K562 (cell line): ENCODE measurements around the gene COL24A1. TPM values are rescaled to one million over a fixed set of nuclear protein-coding genes. Genes with fewer than 3 reads are reported as not detected.
"Not testable (repeated sequence)": the region's sequence is repeated elsewhere in the genome, so short reads cannot be mapped to it uniquely, and the experiment has no call there.

Experiments used
- ATAC-seq: fragments of 200-7000 bp; cut with Tn5 transposase; 3 replicates; pipeline ENCODE4 v1.9.1; 2020; ENCODE audit warnings: moderate library complexity
- BruUV-seq: library from RNA; stranded (reverse); fragments of 400-500 nt; replicated peaks from 2 replicates; lab custom pipeline; 2021; lab: Mats Ljungman, UMichigan
- CTCF ChIA-PET: fragments of 300-600 bp; formaldehyde crosslinking; extraction: SDS; loops from one replicate; lab custom pipeline; 2021; ENCODE audit warnings: low intra/inter-chr PET ratio; lab: Yijun Ruan, JAX
- POLR2A ChIA-PET: fragments of 300-600, 350-650 bp; sonication (Branson Sonifier 250); formaldehyde crosslinking; extraction: SDS; loops from one replicate; lab custom pipeline; 2021; ENCODE audit warnings: antibody characterized with exemption, inconsistent platforms; lab: Yijun Ruan, JAX
- DNase-seq, 4 experiments: peaks; one replicate each; pipeline versions ENCODE4 v3.0.0 to v3.0.0-alpha.2; 2011 to 2018; ENCODE audit warnings: low spot score in 3 of 4, mixed read lengths in 3 of 4; ENCODE audit errors: extremely low read depth in 1 of 4
- FAIRE-seq: peaks from 2 replicates; lab custom pipeline; 2011; peaks lifted over from hg19 to GRCh38; lab: Jason Lieb, UNC
- H2AFZ ChIP-seq: 2 replicates; pipeline ENCODE4 v1.6.0; 2011; ENCODE audit warnings: low read depth, low read length, control low read depth, inconsistent platforms
- H3K27ac ChIP-seq: fragments of 200-600 bp; 3 replicates; pipeline ENCODE4 v1.8.0; 2011; ENCODE audit warnings: low read depth, mild to moderate bottlenecking, control low read depth, inconsistent platforms, low read length, moderate library complexity, mixed read lengths; ENCODE audit errors: extremely low read depth
- H3K27me3 ChIP-seq, 2 experiments: fragments of 300-600 bp in 1 of 2; 2 replicates in 1 of 2; 3 replicates in 1 of 2; pipeline versions ENCODE4 v1.6.0 to v1.8.0; 2011; ENCODE audit warnings: inconsistent platforms in 2 of 2, low read length in 2 of 2, mild to moderate bottlenecking in 1 of 2, mixed read lengths in 1 of 2, moderate library complexity in 1 of 2; ENCODE audit not compliant: control insufficient read depth in 2 of 2, insufficient read depth in 2 of 2
- H3K36me3 ChIP-seq: fragments of 300-600 bp; 3 replicates; pipeline ENCODE4 v1.8.0; 2011; ENCODE audit warnings: mild to moderate bottlenecking, low read length, inconsistent platforms; ENCODE audit not compliant: control insufficient read depth, insufficient read depth
- H3K4me1 ChIP-seq, 2 experiments: fragments of 200-600 bp in 1 of 2; replicated peaks in 1 of 2; 2 replicates in 1 of 2; 3 replicates in 1 of 2; pipeline versions ENCODE4 v1.5.1 to v1.8.0; 2011; ENCODE audit warnings: inconsistent platforms in 2 of 2, low read length in 2 of 2, mild to moderate bottlenecking in 1 of 2, mixed read lengths in 1 of 2, moderate library complexity in 1 of 2; ENCODE audit not compliant: control insufficient read depth in 2 of 2, insufficient read depth in 2 of 2
- H3K4me2 ChIP-seq: 2 replicates; pipeline ENCODE4 v1.6.1; 2011; ENCODE audit warnings: low read length, control low read depth, inconsistent platforms, mixed read lengths; ENCODE audit not compliant: insufficient read depth
- H3K4me3 ChIP-seq: fragments of 200-600 bp; sonication (generic), shearing (Covaris generic); 2 replicates; pipeline ENCODE4 v1.5.1; 2016; ENCODE audit warnings: control low read depth, inconsistent platforms
- H3K79me2 ChIP-seq: fragments of 200-600 bp; 3 replicates; pipeline ENCODE4 v1.8.0; 2011; ENCODE audit warnings: low read length, inconsistent platforms; ENCODE audit not compliant: control insufficient read depth, insufficient read depth
- H3K9ac ChIP-seq, 2 experiments: 2 replicates each; pipeline versions ENCODE4 v1.6.0 to v1.6.1; 2011; ENCODE audit warnings: low read depth in 2 of 2, low read length in 2 of 2, control low read depth in 1 of 2, inconsistent platforms in 1 of 2, mild to moderate bottlenecking in 1 of 2, mixed read lengths in 1 of 2; ENCODE audit not compliant: insufficient read depth in 1 of 2
- H3K9me1 ChIP-seq: one replicate; pipeline ENCODE4 v1.6.0; 2011; ENCODE audit warnings: inconsistent platforms, mild to moderate bottlenecking, low read length, moderate library complexity; ENCODE audit not compliant: control insufficient read depth, insufficient read depth
- H3K9me3 ChIP-seq: replicated peaks from 2 replicates; pipeline ENCODE4 v1.5.1; 2011; ENCODE audit warnings: low read depth, low read length, inconsistent platforms; ENCODE audit not compliant: control insufficient read depth, insufficient read depth
- H4K20me1 ChIP-seq: replicated peaks from 2 replicates; pipeline ENCODE4 v1.6.1; 2011; ENCODE audit warnings: low read length, inconsistent platforms, mixed read lengths; ENCODE audit not compliant: control insufficient read depth, insufficient read depth
- CBX8 ChIP-seq: fragments of 200-600 bp; sonication (generic); IDR thresholded peaks from 2 replicates; pipeline ENCODE4 v1.6.1; 2012; ENCODE audit warnings: borderline replicate concordance, mixed run types, low read depth, mild to moderate bottlenecking, moderate library complexity, mixed read lengths, low read length, control low read depth, inconsistent platforms; ENCODE audit not compliant: poor library complexity, severe bottlenecking; ENCODE audit errors: extremely low read depth
- ELF1 ChIP-seq: fragments of 200-800 bp; sonication (Bioruptor generic); IDR thresholded peaks from 2 replicates; pipeline ENCODE4 v1.6.1; 2016; ENCODE audit warnings: missing genetic modification characterization, missing compliant biosample characterization
- ERF ChIP-seq: fragments of 450-650 bp; formaldehyde crosslinking; IDR thresholded peaks from 2 replicates; pipeline ENCODE4 v1.4.0; 2020; ENCODE audit warnings: mild to moderate bottlenecking, mixed read lengths
- ETV1 ChIP-seq: fragments of 450-650 bp; conservative IDR thresholded peaks from 2 replicates; pipeline ENCODE4 v1.6.1; 2016; ENCODE audit warnings: missing genetic modification characterization, control low read depth, low read depth, missing compliant biosample characterization
- HMG20A ChIP-seq: fragments of 450-650 bp; formaldehyde crosslinking; conservative IDR thresholded peaks from 2 replicates; pipeline ENCODE4 v1.4.0; 2020; ENCODE audit warnings: mild to moderate bottlenecking, mixed read lengths
- HMGN3 ChIP-seq: IDR thresholded peaks from 2 replicates; pipeline ENCODE4 v1.6.1; 2011; ENCODE audit warnings: borderline replicate concordance, low read depth, mild to moderate bottlenecking, mixed read lengths, low read length; ENCODE audit not compliant: insufficient read length; ENCODE audit errors: extremely low read depth
- KDM2B ChIP-seq: fragments of 250-450 bp; sonication (Bioruptor Pico); IDR thresholded peaks from 2 replicates; pipeline ENCODE4 v1.8.0; 2021; ENCODE audit warnings: mild to moderate bottlenecking, moderate library complexity
- MEIS2 ChIP-seq: fragments of 450-650 bp; IDR thresholded peaks from 2 replicates; pipeline ENCODE4 v1.6.1; 2014; ENCODE audit warnings: mild to moderate bottlenecking; ENCODE audit not compliant: partially characterized antibody
- MTA1 ChIP-seq: fragments of 450-650 bp; IDR thresholded peaks from 2 replicates; pipeline ENCODE4 v1.6.1; 2017; ENCODE audit warnings: borderline replicate concordance
- PCBP2 ChIP-seq: fragments of 200-400 bp; formaldehyde crosslinking; IDR thresholded peaks from 2 replicates; pipeline ENCODE4 v1.6.1; 2018; ENCODE audit warnings: low read length, low read depth, mild to moderate bottlenecking, moderate library complexity; ENCODE audit not compliant: poor library complexity, severe bottlenecking
- RBM14 ChIP-seq: fragments of 200-400 bp; formaldehyde crosslinking; IDR thresholded peaks from 2 replicates; pipeline ENCODE4 v1.6.1; 2018; ENCODE audit warnings: low read depth, mild to moderate bottlenecking, low read length, moderate library complexity, borderline replicate concordance; ENCODE audit not compliant: insufficient read depth
- TSHZ1 ChIP-seq: fragments of 250-450 bp; sonication (Bioruptor Pico); IDR thresholded peaks from 2 replicates; pipeline ENCODE4 v1.4.0; 2020; ENCODE audit warnings: mild to moderate bottlenecking, moderate library complexity
- U2AF1 ChIP-seq: fragments of 200-400 bp; formaldehyde crosslinking; optimal IDR thresholded peaks from 2 replicates; pipeline ENCODE3; 2017; ENCODE audit warnings: mild to moderate bottlenecking, low read depth, low read length, moderate library complexity
- ZBTB17 ChIP-seq: fragments of 450-650 bp; formaldehyde crosslinking; IDR thresholded peaks from 2 replicates; pipeline ENCODE4 v1.4.0; 2020; ENCODE audit warnings: mild to moderate bottlenecking
- WGBS: fragments of 100-300 bp; shearing (Covaris generic); methylation state at CpG from one replicate; pipeline ENCODE4 v1.1.6; 2016; ENCODE audit warnings: low coverage, mixed read lengths; ENCODE audit not compliant: insufficient coverage; ENCODE audit errors: missing lambda C conversion rate; 5-methylcytosine and 5-hydroxymethylcytosine counted together
- in situ Hi-C: fragments of 300-500 bp; cut with MboI; formaldehyde crosslinking; loops from 4 replicates; pipeline ENCODE4 v1.15.0; 2018; ENCODE audit warnings: inconsistent platforms, mixed read lengths
- intact Hi-C: fragments of 100-400 bp; cut with micrococcal nuclease; formaldehyde crosslinking; loops from 2 replicates; pipeline ENCODE4 v1.14.2; 2022
- polyA plus RNA-seq, 8 experiments: library from polyadenylated mRNA; depleted of rRNA in 4 of 8; stranded (reverse) in 5 of 8; unstranded in 3 of 8; fragments of >200 nt; fragmentation: Nextera tagmentation in 2 of 8; fragmentation: Illumina TruSeq in 1 of 8; extraction: Ambion mirVana in 2 of 8; extraction: Trizol in 1 of 8; gene quantifications; 2 replicates each; pipeline versions ENCODE4 v1.2.1 to v1.2.3, GENCODE V29; 2011 to 2014; ENCODE audit warnings: inconsistent platforms in 1 of 8, missing spikeins in 1 of 8
- total RNA-seq, 7 experiments: library from RNA; depleted of rRNA in 6 of 7; stranded (reverse); fragments of >200 nt in 6 of 7; fragmentation: Illumina TruSeq in 2 of 7; extraction: Trizol in 2 of 7; gene quantifications; 2 replicates each; pipeline versions ENCODE4 v1.2.1 to v1.2.3, GENCODE V29; 2011 to 2021; ENCODE audit warnings: low replicate concordance in 1 of 7

COL24A1 gene
- total and polyA plus RNA-seq, 9 of the 15 experiments (the other 6 are each of a cell fraction or from before 2014, with no cell fraction given) = 0.01 to 0.06 (median 0.03) TPM; not detected in 2

DNA sequence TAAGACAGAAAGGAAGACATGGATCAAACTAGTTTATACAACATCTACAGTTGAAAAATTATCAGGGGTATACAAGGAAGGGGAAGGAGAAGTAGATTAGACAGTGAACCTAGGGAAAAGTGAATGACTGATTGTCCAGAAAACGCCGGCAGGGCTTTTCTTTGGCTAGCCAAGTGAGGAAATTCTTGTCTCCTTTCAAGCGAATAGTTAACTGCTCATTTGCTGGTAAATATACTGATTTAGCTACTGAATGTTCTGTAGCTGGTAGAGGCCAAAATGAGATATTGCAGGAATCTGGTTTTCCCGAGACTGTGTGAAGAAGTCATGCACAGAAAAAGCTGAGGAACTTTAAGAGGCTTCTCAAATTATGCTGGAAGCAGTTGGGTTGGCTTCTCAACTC is 319.8 kb downstream of the COL24A1 start:
- TF ChIP-seq MEIS2 (no peak), ERF (CRISPR knock-in tag) (no peak), ETV1 (no peak), TSHZ1 (CRISPR knock-in tag) (no peak), RBM14 (no peak), U2AF1 (no peak), CBX8 (no peak), ZBTB17 (CRISPR knock-in tag) (no peak), HMG20A (no peak), HMGN3 (no peak), MTA1 (no peak), PCBP2 (no peak), ELF1 (tag) (no peak), KDM2B (CRISPR knock-in tag) (no peak)
- Histone ChIP-seq H3K4me1 (no peaks in the 10 kb centered on the region), H3K9me3 (no peaks in the 10 kb centered on the region), H3K27me3 (no peaks in the 10 kb centered on the region), H3K9ac (no peak overlapping the region), H3K4me3 (no peak overlapping the region), H3K9me1 (no peaks in the 10 kb centered on the region), H2AFZ (no peak overlapping the region), H3K36me3 (no peaks in the 10 kb centered on the region), H3K27ac (no peak overlapping the region), H3K79me2 (no peaks in the 10 kb centered on the region), H4K20me1 (no peaks in the 10 kb centered on the region), H3K4me2 (no peak overlapping the region)
- intact Hi-C loops = no loop called here
- FAIRE-seq (no peak), ATAC-seq (no peak), DNase-seq (no peak)
- CTCF ChIA-PET = interaction anchor here (0.7 kb wide), 1 partner anchor 51 kb away, joined by 3 read pairs; no protein-coding TSS in a partner anchor
- in situ Hi-C loops = no loop called here
- no TSS peak for BruUV-seq
- POLR2A ChIA-PET = no interaction called here
- 2% methylated on average over 4 of the region's 4 CpGs for WGBS

GRCh38 chr1:85833165-85833564 is 323.4 kb downstream of the COL24A1 start:
- H3K9me3 ChIP-seq, H3K4me1 ChIP-seq, DNase-seq, H3K4me2 ChIP-seq, ATAC-seq, POLR2A ChIA-PET, H3K9ac ChIP-seq, H3K9me1 ChIP-seq, H3K79me2 ChIP-seq, H2AFZ ChIP-seq, H3K36me3 ChIP-seq, H3K4me3 ChIP-seq, intact Hi-C loops, H4K20me1 ChIP-seq, H3K27me3 ChIP-seq, H3K27ac ChIP-seq, FAIRE-seq, in situ Hi-C loops, CTCF ChIA-PET, BruUV-seq: not testable (repeated sequence)
- 0% methylated on average over 1 of the region's 2 CpGs for WGBS
